Frontal cortex (tissue), 4 donors: ENCODE data around the gene PLEKHM2. TPM values are rescaled to one million over a fixed set of nuclear protein-coding genes. Genes with fewer than 3 reads are reported as not detected.
A peak's percentile ranks its signal among the peaks of the same experiment; 100 is the strongest.

Experiments
- DNase-seq, 2 donors: peaks; one replicate each; pipeline ENCODE4 v3.0.0; 2012; ENCODE audit warnings: low spot score in 2 of 2
- FAIRE-seq: peaks from 2 replicates; lab custom pipeline; 2012; peaks lifted over from hg19 to GRCh38; lab: Jason Lieb, UNC
- total RNA-seq: library from RNA; depleted of rRNA; stranded (reverse); fragments of >200 nt; gene quantifications from one replicate; pipeline ENCODE4 v1.2.3, GENCODE V29; 2014
- donor health status: control.
- donor health status: control.
- donor health status: control.

The PLEKHM2 gene
- total RNA-seq, 1 donor from 2014 or later: 32.6 TPM

DNA sequence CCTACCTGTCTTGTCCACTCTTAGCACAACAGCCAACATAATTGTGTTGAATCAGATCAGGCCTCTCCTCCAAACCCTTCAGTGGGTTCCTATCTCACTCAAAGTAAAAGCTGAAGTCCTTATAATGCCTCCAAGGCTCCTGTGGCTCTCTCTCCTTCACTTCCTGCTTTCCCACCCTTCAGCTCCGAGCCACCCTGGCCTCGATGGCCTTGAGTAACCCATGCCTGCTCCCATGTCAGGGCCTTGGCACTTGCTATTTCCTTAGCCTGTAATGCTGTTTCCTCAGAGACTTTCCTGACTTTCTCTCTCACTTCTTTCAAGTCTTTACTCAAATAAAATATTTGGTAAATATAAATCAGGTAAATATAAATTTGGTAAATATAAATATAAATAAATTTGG is 8.1 kb upstream of the PLEKHM2 start:
- DNase-seq (no peak), FAIRE-seq (no peak)

DNA sequence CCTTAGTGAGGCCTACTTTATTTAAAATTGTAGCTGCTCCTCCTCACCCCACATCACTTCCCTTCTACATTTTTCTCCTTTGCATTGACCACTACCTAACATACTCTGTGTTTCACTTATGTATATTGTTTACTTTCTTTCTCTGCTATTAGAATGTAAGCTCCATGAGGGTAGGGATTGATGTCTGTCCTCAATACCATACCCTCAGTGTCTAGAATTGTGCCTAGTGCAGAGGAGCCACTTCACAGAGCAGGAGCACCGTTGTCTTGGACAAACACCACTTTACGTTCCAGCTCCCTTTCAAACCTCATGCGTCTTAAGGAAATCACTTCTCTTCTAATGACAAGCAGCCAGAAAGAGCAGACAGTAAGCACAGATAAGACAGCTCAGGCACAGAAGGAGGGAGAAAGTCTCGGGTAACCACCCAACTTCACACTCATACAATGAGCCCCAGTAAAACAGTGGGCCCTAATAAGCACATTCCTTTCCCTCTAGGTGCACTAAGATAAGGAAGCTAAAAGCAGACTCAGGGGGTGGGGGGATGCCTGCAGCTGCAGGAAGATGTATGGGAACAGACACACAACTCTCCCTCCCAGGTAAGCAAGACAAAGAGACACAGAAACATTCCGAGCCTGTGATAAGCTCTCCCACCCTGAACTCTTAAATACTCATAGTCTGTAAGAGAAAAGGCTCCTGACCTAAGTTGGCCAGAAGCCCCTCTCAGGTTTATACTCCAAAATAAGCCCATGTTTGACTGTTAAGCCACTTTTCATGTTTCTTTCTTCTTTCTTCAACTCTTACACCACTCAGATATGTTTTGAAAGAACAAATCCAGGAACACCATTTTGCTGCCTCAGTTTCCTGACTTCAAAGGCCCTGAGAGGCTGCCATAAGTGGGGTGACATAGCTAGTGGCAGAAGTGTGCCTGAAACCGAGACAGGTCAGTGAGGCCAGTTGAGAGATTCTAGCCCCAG is 7.1 kb upstream of the PLEKHM2 start:
- FAIRE-seq (no peak), DNase-seq (no peak)

DNA sequence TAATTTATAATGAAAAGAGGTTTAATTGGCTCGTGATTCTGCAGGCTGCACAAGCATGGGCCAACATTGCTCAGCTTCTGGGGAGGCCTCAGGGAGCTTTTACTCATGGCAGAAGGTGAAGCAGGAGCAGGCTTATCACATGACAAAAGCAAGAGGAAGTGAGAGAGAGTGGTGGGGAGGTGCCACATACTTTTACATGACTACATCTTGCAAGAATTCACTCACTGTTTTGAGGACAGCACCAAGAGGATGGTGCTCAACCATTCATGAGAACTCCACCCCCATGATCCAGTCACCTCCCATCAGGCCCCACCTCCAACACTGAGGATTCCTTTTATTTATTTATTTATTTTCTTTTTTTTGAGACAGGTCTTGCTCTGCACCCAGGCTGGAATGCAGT is 5.5 kb upstream of the PLEKHM2 start:
- DNase-seq: no peak
- FAIRE-seq: no peak

DNA sequence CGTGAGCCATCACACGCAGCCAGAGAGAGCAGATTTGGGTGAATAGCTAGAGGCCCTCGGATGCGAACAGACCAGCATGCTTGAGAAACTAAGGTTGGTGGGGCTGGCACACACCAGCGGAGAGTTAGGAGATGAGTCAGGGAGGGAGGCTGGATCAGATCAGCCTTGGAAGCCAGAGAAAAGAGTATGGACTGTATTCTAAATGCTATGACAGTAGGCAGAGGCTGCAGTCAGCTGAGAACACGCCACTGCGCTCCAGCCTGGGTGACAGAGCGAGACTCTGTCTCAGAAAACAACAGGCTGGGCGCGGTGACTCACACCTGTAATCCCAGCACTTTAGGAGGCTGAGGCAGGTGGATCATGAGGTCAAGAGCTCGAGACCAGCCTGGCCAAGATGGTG is 4.0 kb upstream of the PLEKHM2 start:
- no peak for DNase-seq

DNA sequence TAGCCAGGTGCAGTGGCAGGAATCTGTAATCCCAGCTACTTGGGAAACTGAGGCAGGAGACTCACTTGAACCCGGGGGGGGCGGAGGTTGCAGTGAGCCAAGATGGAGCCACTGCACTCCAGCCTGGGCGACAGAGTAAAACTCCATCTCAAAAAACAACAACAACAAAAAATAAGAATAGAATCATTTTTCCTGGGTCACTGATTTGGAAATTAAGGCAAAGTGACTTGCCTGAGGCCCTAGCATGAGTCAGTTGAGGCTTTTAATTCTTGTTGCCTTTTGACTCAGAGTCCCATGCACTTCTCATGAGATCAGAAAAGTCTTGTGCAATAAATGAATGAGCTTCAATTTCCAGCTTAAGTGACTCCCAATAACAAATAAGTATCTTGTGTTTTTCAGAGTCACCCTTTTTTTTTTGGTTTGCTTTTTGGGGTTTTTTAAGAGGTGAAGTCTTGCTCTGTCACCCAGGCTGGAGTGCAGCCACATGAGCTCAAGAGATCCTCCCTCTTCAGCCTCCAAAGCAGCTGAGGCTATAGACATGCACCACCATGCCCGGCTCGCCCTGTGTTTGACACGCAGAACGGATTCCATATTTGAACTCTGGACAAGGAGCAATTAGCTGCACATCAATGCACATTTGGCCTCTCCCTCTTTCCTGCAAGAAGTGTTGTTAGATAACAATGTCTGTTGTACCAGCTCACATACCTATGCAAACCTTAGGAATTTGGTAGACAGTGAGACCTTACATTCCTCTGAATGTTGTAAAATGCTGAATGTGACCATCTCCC is 3.4 kb upstream of the PLEKHM2 start:
- DNase-seq: no peak
- no peak for FAIRE-seq

More for the DNA sequence above, 4.0 kb upstream of the PLEKHM2 start:
- FAIRE-seq: no peak

DNA sequence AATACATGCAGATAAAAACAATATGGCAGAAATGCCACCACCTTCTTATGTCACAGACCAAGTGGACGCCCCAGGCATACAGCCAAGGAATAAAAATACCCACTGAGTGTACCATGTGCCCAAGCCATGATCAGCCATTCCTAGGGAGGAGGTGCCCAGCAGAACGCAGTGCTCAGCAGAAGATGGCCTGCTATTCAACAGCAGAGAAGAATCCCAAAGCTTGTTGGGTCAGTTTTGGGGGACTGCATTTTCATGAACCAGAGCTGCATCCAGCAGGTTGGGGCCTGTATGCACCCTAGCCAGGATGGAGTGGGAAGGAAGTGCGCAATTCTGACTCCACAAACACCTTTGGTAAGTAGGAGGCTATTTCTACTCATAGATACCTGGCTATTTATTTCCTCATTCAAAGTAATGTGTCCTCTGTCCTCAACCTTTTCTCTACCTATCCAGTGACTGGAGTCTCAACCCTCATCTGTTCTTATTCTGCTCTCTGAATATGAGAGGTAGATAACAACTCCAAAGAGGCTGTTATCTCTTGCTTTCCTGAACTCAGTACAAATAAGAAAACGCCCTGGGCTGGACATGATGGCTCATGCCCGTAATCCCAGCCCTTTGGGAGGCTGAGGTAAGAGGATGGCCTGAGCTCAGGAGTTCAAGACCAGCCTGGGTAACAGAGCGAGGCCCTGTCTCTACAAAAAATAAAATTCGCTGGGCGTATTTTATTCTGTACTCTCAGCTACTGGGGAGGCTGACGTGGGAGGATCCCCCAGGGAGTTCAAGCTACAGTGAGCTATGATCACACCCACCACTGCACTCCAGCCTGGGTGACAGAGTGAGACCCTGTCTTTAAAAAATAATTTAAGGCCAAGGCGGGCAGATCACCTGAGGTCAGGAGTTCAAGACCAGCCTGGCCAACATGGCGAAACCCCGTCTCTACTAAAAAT is 2.5 kb upstream of the PLEKHM2 start:
- FAIRE-seq: no peak
- DNase-seq: no peak

DNA sequence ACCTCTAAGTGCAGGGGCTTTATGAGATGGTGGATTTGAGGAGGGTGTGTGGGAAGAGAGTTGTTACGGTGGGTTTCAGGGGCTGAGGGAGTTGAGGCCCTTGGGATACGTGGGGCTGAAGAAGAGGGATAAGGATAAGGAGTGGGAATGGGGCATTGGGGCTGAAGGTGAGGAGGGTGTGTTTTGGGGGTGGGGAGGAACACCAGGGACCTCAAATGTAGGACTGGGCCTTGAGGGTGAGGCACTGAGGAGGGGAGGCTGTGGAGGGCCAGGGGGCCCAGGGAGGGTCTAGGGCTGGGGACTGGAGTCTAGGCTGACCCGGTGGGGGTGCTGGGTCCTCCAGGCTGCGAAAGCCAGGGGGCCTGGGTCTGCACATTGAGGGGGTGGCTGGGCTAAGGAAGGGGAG is 1.2 kb upstream of the PLEKHM2 start:
- FAIRE-seq: no peak
- no peak for DNase-seq

DNA sequence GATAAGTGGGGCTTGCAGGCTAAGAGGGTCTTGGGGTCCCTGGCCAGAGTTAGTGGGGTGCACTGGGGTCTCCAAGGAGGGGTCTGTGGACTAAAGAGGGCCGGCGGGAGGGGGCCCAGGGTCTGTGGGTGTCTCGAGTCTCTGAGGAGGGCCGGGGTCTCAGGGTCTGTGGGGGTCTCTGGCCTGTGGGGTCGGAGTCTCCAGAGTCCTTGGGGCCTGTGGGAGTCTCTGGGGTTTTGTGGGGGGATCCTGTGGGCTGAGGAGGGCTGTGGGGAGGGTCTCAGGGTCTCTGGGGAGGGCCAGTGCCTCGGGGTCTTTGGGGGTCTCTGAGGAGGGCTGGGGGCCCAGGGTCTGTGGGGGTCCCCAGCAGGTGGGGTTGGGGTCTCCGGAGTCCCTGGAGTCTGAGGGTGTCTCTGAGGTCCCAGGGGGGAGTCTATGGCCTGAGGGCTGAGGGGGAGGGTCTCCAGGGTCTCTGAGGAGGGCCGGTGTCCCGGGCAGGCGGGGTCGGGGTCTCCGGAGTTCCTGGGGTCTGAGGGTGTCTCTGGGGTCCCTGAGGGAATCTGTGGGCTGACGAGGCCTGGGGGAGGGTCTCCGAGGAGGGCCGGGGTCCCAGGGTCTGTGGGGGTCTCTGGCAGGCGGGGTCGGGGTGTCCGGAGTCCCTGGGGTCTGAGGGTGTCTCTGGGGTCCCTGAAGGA is 628 bp upstream of the PLEKHM2 start:
- DNase-seq: no peak
- no peak for FAIRE-seq

DNA sequence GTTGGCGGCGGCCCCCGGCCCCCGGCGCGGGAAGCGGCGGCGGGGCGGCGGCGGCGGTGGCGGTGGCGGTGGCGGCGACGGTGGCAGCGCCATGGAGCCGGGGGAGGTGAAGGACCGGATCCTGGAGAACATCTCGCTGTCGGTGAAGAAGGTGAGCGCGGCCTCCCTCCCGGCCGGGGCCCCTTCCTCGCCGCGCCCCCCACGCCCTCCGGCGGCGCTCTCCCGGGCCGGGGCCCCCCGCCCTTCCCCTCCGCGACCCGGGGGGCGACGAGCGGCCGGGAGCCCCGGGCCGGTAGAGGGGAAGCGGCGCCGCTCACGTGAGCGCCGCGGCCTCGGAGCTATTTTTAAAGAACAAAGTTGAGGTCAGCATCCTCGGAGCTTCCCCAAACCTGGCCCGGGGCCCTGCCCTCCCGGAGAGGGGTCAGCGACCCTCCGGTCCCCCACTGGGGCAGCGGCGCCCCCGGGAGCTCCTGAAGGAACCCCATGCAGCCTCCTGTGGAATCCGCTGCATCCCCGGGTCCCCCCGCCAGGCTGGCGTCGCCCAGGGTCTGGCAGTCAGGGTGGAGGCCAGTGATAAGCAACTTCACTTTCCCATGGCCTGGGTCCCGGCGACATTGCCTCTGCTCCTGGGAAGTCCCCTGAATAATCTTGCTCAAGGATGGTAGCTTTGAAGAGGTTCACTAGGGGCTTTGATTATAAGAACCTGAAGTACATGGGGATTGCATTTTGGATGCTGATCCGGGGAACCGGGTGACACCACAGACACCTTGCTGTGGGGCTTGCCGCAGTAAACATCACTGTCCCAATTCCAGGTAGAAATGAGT is 560 bp downstream of the PLEKHM2 start:
- DNase-seq (peak; percentile 46 to 59), FAIRE-seq (no peak)

DNA sequence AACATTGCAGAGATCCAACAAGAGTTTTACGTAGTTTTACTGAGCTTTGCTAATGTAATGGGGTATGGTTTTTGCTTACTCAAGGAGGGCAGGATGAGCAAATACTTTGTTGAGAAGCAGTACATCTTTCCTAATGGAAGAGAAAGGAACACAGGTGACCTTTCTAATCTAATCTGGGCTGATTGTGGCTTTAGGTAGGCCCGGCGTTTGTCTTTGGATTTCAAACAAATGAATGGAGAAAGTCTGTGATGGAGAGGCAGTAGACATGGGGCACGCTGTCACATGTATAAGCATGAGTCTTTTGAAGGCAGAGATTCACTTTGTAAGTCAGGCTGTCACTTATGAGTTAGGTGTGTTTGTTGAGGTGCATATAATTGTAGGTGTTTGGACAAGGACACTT is 1.7 kb downstream of the PLEKHM2 start:
- no peak for DNase-seq
- FAIRE-seq: no peak

DNA sequence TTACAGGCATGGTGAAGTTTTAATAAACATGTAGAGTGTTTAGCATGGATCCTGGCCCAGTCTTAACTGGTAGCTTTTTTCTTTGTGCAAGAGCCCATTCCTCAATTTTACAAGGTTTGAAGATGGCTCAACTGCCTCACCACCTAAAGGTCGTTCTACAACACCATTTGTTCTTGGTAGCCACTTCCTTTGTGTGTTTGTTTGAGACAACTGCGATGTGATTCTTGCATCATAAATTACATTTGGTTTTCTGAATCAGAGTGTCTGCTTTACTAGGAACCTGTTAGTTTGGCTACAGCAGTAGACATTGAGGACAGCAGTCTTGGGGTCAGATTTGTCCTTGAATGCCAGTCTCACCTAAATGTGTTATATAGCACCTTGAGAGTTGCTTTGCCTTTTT is 3.3 kb downstream of the PLEKHM2 start:
- DNase-seq (no peak), FAIRE-seq (no peak)

DNA sequence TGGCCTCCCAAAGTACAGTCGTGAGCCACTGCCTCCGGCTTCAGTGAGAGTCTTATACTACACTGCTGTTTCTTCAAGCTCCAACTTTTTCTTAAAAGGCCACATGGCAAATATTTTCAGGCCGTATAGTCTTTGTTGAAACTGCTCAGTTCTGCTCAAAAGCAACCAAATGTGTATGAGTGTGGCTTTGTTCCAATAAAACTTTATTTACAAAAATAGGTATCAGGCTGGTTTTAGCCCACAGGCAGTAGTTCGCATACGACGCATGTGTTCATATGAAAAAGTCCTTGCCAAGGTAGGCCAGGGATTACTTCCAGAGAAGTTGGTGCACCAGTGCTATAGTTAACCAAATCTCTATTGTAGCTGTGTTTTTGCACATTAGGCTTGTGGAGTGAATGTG is 6.2 kb downstream of the PLEKHM2 start:
- FAIRE-seq: no peak
- DNase-seq: no peak

DNA sequence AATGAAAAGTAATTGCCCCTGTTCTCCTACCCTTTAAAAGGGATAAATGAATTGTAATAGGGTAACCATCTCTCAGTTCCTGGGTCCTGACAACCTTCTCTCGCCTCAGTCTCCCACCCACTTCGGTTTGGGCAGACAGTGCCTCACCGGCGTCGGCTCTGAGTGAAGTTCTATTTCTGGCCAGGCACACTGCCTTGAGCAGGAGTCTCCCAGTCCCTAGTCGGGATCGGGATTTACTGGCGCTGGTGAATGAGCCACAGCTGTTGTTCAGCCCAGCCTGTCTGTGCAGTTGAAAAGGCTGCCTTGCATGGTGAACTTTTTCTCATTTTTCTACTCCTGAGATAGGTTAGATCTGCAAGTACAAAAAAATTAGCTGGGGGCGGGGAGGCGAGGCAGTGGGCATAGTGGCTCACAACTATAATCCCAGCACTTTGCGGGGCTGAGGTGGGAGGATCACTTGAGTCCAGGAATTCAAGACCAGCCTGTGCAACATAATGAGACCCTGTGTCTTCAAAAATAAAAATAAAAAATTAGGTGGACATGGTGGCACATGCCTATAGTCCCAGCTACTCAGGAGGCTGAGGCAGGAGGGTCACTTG is 7.4 kb downstream of the PLEKHM2 start:
- DNase-seq (no peak), FAIRE-seq (no peak)

DNA sequence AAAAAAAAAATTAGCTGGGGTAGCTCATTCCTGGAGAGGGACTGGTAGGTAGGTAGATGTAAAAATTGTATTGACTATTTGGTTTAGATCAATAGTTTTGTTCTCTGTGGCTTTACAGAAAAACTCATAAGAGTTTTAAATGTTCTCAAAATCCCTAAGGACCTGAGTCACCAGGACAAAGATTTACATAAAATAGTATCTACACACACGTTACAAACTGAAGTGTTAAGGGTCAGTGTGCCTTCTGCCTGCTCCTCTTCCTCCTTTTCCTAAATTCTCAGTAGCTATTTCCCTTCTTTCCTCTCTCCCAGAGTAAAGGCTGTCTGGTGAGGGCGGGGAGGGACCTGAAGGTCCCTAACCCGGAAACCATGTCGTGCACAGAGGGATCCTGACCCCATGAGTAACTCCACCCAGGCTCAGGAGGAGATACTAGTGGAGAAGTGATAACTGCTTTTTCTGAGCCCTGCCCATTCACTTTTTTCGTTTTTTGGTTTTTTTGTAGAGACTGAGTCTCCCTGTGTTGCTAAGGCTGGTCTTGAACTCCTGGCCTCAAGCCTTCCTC is 8.1 kb downstream of the PLEKHM2 start:
- no peak for DNase-seq
- FAIRE-seq: no peak

DNA sequence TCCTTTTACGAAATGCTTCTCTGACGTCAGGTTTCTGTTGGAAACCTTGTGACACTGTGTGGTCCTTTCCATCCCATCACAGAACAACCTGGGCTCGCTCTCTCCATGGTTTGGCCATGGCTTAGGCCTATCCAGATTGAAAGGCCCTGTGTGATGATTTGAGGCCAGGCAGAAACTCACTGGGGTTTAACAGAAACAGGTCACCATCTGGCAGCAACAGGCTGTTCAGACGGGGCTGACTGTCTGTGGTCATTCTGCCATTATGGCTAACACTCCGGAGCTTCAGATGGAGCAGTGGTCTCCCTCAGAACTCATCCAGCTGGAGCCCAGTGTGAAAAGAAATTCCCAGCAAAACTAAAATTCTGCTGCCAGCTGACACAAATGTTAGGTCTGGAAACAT is 9.3 kb downstream of the PLEKHM2 start:
- DNase-seq (no peak), FAIRE-seq (no peak)

DNA sequence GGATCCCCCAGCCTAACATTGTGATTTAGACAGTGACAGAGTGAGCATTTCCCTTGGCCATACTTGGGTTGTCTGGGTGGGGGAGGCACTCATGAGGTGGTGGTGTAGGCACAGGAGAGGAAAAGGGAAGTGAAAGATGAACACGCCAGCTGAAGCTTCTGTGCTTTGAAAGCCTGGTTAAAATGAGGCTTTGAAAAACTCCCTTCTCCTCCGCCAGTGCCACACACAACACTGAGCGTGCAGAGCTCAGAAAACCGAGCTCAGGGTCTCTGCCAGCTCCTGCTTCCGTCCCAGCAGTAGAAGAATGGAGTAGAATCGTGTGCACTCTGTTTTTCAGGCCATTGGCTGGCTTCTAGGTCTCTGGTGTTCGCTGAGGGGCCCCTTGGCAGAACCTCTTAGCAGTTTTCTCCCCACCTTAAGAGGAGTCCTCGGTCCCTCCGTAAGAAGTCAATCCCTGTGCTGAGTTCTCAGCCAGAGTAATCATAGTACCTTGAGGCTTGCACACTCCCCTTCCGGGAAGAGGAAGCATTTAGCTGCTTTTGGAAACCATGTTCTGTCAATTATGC is 12.9 kb downstream of the PLEKHM2 start:
- FAIRE-seq (no peak), DNase-seq (no peak)

DNA sequence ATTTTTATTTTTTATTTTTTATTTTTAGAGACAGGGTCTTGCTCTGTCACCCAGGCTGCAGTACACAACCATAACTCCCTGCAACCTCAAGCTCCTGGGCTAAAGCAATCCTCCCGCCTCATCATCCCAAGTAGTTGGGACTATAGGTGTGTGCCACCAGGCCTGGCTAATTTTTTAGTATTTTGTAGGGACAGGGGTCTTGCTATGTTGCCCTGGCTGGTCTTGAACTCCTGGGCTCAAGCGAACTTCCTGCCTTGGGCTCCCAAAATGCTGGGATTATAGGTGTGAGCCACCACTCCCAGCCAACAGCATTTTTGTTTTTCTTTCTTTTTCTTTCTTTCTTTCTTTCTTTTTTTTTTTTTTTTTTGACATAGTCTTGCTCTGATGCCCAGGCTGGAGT is 14.1 kb downstream of the PLEKHM2 start:
- FAIRE-seq: no peak
- DNase-seq: no peak
